Neural cell (in vitro differentiated cells): ENCODE results near the gene ADARB1. TPM values are rescaled to one million over a fixed set of nuclear protein-coding genes. Genes with fewer than 3 reads are reported as not detected.

Experiments
- H2AFZ ChIP-seq: fragments of 200-600, 300-800 bp; sonication (generic), shearing (Covaris generic); 2 replicates; pipeline ENCODE4 v1.6.0; 2014; ENCODE audit warnings: low read depth, mild to moderate bottlenecking, antibody characterized with exemption, low read length, moderate library complexity
- H3F3A ChIP-seq: fragments of 200-600 bp; shearing (Covaris generic); 2 replicates; pipeline ENCODE4 v1.6.1; 2016; ENCODE audit warnings: mild to moderate bottlenecking, moderate library complexity, mixed read lengths, antibody characterized with exemption, low read length; ENCODE audit not compliant: insufficient read depth, poor library complexity, severe bottlenecking
- H3K27ac ChIP-seq: fragments of 200-600, 300-800 bp; sonication (generic), shearing (Covaris generic); 2 replicates; pipeline ENCODE4 v1.5.1; 2014; ENCODE audit warnings: mild to moderate bottlenecking, low read length, moderate library complexity
- H3K27me3 ChIP-seq: fragments of 300-800, 200-600 bp; sonication (generic), shearing (Covaris generic); 2 replicates; pipeline ENCODE4 v1.6.0; 2014; ENCODE audit warnings: mild to moderate bottlenecking, low read depth, low read length, moderate library complexity; ENCODE audit not compliant: insufficient read depth
- H3K36me3 ChIP-seq: fragments of 300-800, 200-600 bp; sonication (generic), shearing (Covaris generic); 2 replicates; pipeline ENCODE4 v1.5.1; 2014; ENCODE audit warnings: mild to moderate bottlenecking, antibody characterized with exemption, low read length, moderate library complexity; ENCODE audit not compliant: insufficient read depth
- H3K4me2 ChIP-seq: fragments of 300-800, 200-600 bp; sonication (generic), shearing (Covaris generic); 2 replicates; pipeline ENCODE4 v1.6.0; 2014; ENCODE audit warnings: mild to moderate bottlenecking, low read length
- H3K4me3 ChIP-seq: fragments of 300-800, 200-600 bp; sonication (generic), shearing (Covaris generic); 2 replicates; pipeline ENCODE4 v1.5.1; 2014; ENCODE audit warnings: mild to moderate bottlenecking, low read length, moderate library complexity
- H3K79me2 ChIP-seq: fragments of 200-600 bp; shearing (Covaris generic); replicated peaks from 2 replicates; pipeline ENCODE4 v1.6.0; 2014; ENCODE audit warnings: mild to moderate bottlenecking, low read length, moderate library complexity; ENCODE audit not compliant: insufficient read depth
- H3K9ac ChIP-seq: fragments of 300-800, 200-600 bp; sonication (generic), shearing (Covaris generic); 2 replicates; pipeline ENCODE4 v1.6.1; 2016; ENCODE audit warnings: mild to moderate bottlenecking, low read length, mixed read lengths
- H3K9me2 ChIP-seq: fragments of 200-600 bp; shearing (Covaris generic); 2 replicates; pipeline ENCODE4 v1.6.1; 2016; ENCODE audit warnings: mild to moderate bottlenecking, low read length, mixed read lengths; ENCODE audit not compliant: insufficient read depth
- H3K9me3 ChIP-seq: fragments of 200-600, 300-800 bp; sonication (generic), shearing (Covaris generic); 2 replicates; pipeline ENCODE4 v1.6.1; 2016; ENCODE audit warnings: mild to moderate bottlenecking, mixed run types, low read length, moderate library complexity, mixed read lengths
- H4K20me1 ChIP-seq: fragments of 200-600 bp; shearing (Covaris generic); 2 replicates; pipeline ENCODE4 v1.6.1; 2016; ENCODE audit warnings: mild to moderate bottlenecking, mixed run types; ENCODE audit not compliant: insufficient read depth
- EP300 ChIP-seq: fragments of 450-650 bp; conservative IDR thresholded peaks from 2 replicates; pipeline ENCODE4 v1.6.1; 2014; ENCODE audit warnings: antibody characterized with exemption, mild to moderate bottlenecking, moderate library complexity; ENCODE audit not compliant: poor library complexity, severe bottlenecking
- EZH2 ChIP-seq: fragments of 200-600, 300-800 bp; shearing (Covaris generic), sonication (generic); IDR thresholded peaks from 2 replicates; pipeline ENCODE4 v1.6.1; 2014; ENCODE audit warnings: antibody characterized with exemption, low read length, borderline replicate concordance, mild to moderate bottlenecking; ENCODE audit not compliant: insufficient read depth, poor library complexity, severe bottlenecking
- MXI1 ChIP-seq: fragments of 450-650 bp; conservative IDR thresholded peaks from 2 replicates; pipeline ENCODE4 v1.6.1; 2014; ENCODE audit warnings: antibody characterized with exemption, mild to moderate bottlenecking; ENCODE audit not compliant: poor library complexity, severe bottlenecking
- POLR2AphosphoS5 ChIP-seq: IDR thresholded peaks from 2 replicates; pipeline ENCODE4 v1.6.1; 2012
- RAD21 ChIP-seq: fragments of 450-650 bp; conservative IDR thresholded peaks from 2 replicates; pipeline ENCODE4 v1.6.1; 2014; ENCODE audit warnings: antibody characterized with exemption, mild to moderate bottlenecking, moderate library complexity
- SMC3 ChIP-seq: fragments of 450-650 bp; conservative IDR thresholded peaks from 2 replicates; pipeline ENCODE4 v1.6.1; 2014; ENCODE audit warnings: antibody characterized with exemption, mild to moderate bottlenecking, moderate library complexity; ENCODE audit not compliant: poor library complexity
- TAF1 ChIP-seq: IDR thresholded peaks from 2 replicates; pipeline ENCODE4 v1.6.1; 2012; ENCODE audit warnings: low read depth
- polyA plus RNA-seq: library from polyadenylated mRNA; depleted of rRNA; stranded (reverse); fragments of >200 nt; gene quantifications from 2 replicates; pipeline ENCODE4 v1.2.3, GENCODE V29; 2014
- TF ChIP-seq, protein P1 (sequence below): IDR thresholded peaks from 2 replicates; pipeline ENCODE4 v1.6.1; 2012; ENCODE audit warnings: borderline replicate concordance
- TF ChIP-seq, protein P2 (sequence below): fragments of 450-650 bp; IDR thresholded peaks from 2 replicates; pipeline ENCODE4 v1.5.1; 2014; ENCODE audit warnings: antibody characterized with exemption, mild to moderate bottlenecking, moderate library complexity; ENCODE audit not compliant: poor library complexity, severe bottlenecking

Gene ADARB1
- polyA plus RNA-seq, 1 donor from 2014 or later = 8.9 TPM

DNA sequence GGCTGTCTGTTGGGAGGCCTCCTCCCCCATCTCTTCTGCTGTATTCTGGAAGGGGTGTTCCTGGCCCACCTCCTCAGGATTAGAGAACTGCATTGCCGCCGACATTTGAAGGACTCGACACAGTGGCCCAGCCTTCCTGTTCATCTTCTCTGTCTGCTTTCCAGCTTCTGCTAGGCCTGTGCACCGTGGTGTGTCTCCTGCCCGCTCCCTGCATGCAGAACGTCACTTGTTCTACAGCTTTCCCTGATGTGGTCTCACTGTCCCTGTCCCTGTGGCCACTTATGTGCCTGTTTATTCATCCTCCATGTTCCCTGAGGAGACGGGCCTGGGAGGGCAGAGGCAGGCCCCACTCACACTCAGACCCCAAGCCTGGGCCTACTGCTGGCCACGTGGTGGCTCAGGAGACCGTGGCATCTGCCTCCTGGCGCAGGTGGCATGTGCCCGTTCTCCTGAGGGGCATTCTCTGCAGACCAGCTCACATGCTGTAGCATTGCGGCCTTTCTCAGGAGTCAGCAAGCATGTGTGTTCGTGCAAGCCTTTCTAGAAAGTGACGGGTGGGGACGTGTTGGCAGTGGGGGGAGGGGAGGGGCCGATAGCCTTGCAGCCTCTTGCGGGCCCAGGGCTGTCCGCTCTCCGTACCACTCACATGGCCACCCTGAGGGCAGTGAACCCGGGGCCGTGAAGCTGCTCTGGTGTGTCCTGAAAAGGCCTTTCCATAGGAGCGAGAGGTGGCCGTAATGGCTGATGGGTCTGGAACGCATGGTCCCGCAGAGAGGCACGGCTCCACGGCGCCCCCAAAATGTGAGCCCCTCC is 177.5 kb downstream of the ADARB1 start:
- H4K20me1 ChIP-seq = no peaks in the 10 kb centered on the region
- H3K27ac ChIP-seq = no peak overlapping the region
- no peak overlapping the region for H2AFZ ChIP-seq
- no peak overlapping the region for H3K4me3 ChIP-seq
- TF ChIP-seq EP300 = no peak
- no peaks in the 10 kb centered on the region for H3F3A ChIP-seq
- H3K4me2 ChIP-seq = no peak overlapping the region
- no peaks in the 10 kb centered on the region for H3K9me2 ChIP-seq
- no peaks in the 10 kb centered on the region for H3K27me3 ChIP-seq
- no peaks in the 10 kb centered on the region for H3K9me3 ChIP-seq
- H3K79me2 ChIP-seq = no peaks in the 10 kb centered on the region
- no peak overlapping the region for H3K9ac ChIP-seq
- H3K36me3 ChIP-seq = no peaks in the 10 kb centered on the region

DNA sequence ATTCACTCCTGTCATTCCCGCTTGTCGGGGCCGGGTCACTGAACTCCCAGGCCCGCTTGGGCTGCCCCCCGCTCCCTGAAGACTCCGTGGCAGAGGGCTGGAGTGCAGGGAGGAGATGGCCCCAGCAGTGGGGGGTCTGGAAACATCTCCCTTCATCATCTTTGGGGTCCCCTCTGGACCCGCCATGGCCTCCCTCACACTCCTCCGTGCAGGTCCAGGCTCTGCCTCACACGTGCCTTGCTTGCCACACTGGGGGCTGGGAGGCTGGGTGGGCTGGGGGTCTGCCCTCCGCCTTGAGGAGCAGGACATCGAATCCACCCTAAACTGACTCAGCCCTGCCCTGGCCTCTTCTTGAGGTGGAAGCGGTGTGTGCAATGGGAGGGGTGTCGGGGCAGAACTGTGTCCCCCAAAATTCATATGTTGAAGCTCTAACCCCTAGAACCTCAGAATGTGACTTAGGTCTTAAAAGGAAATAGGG is 178.1 kb downstream of the ADARB1 start:
- no peaks in the 10 kb centered on the region for H3K27me3 ChIP-seq
- no peak overlapping the region for H3K4me2 ChIP-seq
- H3F3A ChIP-seq = no peaks in the 10 kb centered on the region
- no peaks in the 10 kb centered on the region for H3K36me3 ChIP-seq
- no peak overlapping the region for H2AFZ ChIP-seq
- no peaks in the 10 kb centered on the region for H3K9me2 ChIP-seq
- no peak overlapping the region for H3K9ac ChIP-seq
- H4K20me1 ChIP-seq = no peaks in the 10 kb centered on the region
- no peaks in the 10 kb centered on the region for H3K9me3 ChIP-seq
- no peak overlapping the region for H3K27ac ChIP-seq
- no peaks in the 10 kb centered on the region for H3K79me2 ChIP-seq
- TF ChIP-seq RAD21 (no peak), POLR2AphosphoS5 (no peak), SMC3 (no peak), EZH2 (no peak), TAF1 (no peak), MXI1 (no peak), EP300 (no peak)
- TF ChIP-seq, protein P1, sequence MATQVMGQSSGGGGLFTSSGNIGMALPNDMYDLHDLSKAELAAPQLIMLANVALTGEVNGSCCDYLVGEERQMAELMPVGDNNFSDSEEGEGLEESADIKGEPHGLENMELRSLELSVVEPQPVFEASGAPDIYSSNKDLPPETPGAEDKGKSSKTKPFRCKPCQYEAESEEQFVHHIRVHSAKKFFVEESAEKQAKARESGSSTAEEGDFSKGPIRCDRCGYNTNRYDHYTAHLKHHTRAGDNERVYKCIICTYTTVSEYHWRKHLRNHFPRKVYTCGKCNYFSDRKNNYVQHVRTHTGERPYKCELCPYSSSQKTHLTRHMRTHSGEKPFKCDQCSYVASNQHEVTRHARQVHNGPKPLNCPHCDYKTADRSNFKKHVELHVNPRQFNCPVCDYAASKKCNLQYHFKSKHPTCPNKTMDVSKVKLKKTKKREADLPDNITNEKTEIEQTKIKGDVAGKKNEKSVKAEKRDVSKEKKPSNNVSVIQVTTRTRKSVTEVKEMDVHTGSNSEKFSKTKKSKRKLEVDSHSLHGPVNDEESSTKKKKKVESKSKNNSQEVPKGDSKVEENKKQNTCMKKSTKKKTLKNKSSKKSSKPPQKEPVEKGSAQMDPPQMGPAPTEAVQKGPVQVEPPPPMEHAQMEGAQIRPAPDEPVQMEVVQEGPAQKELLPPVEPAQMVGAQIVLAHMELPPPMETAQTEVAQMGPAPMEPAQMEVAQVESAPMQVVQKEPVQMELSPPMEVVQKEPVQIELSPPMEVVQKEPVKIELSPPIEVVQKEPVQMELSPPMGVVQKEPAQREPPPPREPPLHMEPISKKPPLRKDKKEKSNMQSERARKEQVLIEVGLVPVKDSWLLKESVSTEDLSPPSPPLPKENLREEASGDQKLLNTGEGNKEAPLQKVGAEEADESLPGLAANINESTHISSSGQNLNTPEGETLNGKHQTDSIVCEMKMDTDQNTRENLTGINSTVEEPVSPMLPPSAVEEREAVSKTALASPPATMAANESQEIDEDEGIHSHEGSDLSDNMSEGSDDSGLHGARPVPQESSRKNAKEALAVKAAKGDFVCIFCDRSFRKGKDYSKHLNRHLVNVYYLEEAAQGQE = no peak
- TF ChIP-seq, protein P2, sequence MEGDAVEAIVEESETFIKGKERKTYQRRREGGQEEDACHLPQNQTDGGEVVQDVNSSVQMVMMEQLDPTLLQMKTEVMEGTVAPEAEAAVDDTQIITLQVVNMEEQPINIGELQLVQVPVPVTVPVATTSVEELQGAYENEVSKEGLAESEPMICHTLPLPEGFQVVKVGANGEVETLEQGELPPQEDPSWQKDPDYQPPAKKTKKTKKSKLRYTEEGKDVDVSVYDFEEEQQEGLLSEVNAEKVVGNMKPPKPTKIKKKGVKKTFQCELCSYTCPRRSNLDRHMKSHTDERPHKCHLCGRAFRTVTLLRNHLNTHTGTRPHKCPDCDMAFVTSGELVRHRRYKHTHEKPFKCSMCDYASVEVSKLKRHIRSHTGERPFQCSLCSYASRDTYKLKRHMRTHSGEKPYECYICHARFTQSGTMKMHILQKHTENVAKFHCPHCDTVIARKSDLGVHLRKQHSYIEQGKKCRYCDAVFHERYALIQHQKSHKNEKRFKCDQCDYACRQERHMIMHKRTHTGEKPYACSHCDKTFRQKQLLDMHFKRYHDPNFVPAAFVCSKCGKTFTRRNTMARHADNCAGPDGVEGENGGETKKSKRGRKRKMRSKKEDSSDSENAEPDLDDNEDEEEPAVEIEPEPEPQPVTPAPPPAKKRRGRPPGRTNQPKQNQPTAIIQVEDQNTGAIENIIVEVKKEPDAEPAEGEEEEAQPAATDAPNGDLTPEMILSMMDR = no peak
- H3K4me3 ChIP-seq = no peak overlapping the region
